ENCODE measurements around the gene TMEM45A.

Gene TMEM45A

DNA sequence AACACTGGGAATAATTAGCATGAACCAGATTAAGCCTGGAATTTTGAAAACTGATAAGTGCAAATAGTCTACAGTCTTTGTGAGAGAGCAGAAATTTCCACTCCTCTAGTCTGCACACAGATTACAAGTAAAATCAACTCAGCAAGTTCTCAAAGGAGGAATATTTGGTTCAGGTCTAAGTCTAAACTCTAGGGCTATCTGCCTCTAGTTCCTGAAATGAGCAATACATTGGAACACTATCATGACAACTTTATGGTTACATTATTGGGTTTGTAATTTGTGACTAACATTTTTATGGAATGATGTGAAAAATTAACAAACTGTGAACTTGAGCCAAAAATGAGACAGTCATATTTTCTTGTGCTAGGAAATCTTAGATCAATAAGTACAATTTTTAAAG, 86.2 kb downstream of the TMEM45A start:
- TF ChIP-seq, protein P1, sequence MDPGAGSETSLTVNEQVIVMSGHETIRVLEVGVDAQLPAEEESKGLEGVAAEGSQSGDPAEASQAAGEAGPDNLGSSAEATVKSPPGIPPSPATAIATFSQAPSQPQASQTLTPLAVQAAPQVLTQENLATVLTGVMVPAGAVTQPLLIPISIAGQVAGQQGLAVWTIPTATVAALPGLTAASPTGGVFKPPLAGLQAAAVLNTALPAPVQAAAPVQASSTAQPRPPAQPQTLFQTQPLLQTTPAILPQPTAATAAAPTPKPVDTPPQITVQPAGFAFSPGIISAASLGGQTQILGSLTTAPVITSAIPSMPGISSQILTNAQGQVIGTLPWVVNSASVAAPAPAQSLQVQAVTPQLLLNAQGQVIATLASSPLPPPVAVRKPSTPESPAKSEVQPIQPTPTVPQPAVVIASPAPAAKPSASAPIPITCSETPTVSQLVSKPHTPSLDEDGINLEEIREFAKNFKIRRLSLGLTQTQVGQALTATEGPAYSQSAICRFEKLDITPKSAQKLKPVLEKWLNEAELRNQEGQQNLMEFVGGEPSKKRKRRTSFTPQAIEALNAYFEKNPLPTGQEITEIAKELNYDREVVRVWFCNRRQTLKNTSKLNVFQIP (CRISPR knock-in tag; IDR thresholded peaks at IDR 0.05; ENCODE audit: borderline replicate concordance, low read depth) = no peak
- TF ChIP-seq PPARA (CRISPR knock-in tag; IDR thresholded peaks at IDR 0.05; ENCODE audit: borderline replicate concordance) (no peak), TSHZ2 (CRISPR knock-in tag; IDR thresholded peaks at IDR 0.05) (no peak)

GRCh38 chr3:100580147-100580546, 87.7 kb downstream of the TMEM45A start:
- no peak for ATAC-seq
- TF ChIP-seq ZNF565 (CRISPR knock-in tag; conservative IDR thresholded peaks at IDR 0.05; ENCODE audit: low read depth) (no peak), SNAI2 (CRISPR knock-in tag; IDR thresholded peaks at IDR 0.05) (no peak), ZNF8 (CRISPR knock-in tag; IDR thresholded peaks at IDR 0.05) (no peak), OSR1 (CRISPR knock-in tag; IDR thresholded peaks at IDR 0.05) (no peak), RARB (CRISPR knock-in tag; IDR thresholded peaks at IDR 0.05) (no peak), GLIS3 (CRISPR knock-in tag; IDR thresholded peaks at IDR 0.05) (no peak), ZFP30 (CRISPR knock-in tag; IDR thresholded peaks at IDR 0.05) (no peak), TOX (CRISPR knock-in tag; IDR thresholded peaks at IDR 0.05; ENCODE audit: borderline replicate concordance) (no peak), ISL1 (CRISPR knock-in tag; IDR thresholded peaks at IDR 0.05) (no peak), ARNTL (CRISPR knock-in tag; IDR thresholded peaks at IDR 0.05; ENCODE audit: borderline replicate concordance, low read depth) (no peak), TSHZ2 (CRISPR knock-in tag; IDR thresholded peaks at IDR 0.05) (no peak), CREB5 (CRISPR knock-in tag; IDR thresholded peaks at IDR 0.05; ENCODE audit: low read depth) (no peak), ZC3H10 (CRISPR knock-in tag; IDR thresholded peaks at IDR 0.05) (no peak), BACH2 (CRISPR knock-in tag; IDR thresholded peaks at IDR 0.05; ENCODE audit: borderline replicate concordance) (no peak), CSDC2 (CRISPR knock-in tag; IDR thresholded peaks at IDR 0.05) (no peak), ESRRG (CRISPR knock-in tag; IDR thresholded peaks at IDR 0.05) (no peak), PPARA (CRISPR knock-in tag; IDR thresholded peaks at IDR 0.05; ENCODE audit: borderline replicate concordance) (no peak), ZNF70 (CRISPR knock-in tag; IDR thresholded peaks at IDR 0.05) (no peak)
- TF ChIP-seq, protein P2, sequence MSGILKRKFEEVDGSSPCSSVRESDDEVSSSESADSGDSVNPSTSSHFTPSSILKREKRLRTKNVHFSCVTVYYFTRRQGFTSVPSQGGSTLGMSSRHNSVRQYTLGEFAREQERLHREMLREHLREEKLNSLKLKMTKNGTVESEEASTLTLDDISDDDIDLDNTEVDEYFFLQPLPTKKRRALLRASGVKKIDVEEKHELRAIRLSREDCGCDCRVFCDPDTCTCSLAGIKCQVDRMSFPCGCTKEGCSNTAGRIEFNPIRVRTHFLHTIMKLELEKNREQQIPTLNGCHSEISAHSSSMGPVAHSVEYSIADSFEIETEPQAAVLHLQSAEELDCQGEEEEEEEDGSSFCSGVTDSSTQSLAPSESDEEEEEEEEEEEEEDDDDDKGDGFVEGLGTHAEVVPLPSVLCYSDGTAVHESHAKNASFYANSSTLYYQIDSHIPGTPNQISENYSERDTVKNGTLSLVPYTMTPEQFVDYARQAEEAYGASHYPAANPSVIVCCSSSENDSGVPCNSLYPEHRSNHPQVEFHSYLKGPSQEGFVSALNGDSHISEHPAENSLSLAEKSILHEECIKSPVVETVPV (CRISPR knock-in tag; IDR thresholded peaks at IDR 0.05) = no peak
- TF ChIP-seq, protein P1 (CRISPR knock-in tag; IDR thresholded peaks at IDR 0.05; ENCODE audit: borderline replicate concordance, low read depth) = no peak

More for the DNA sequence above, 86.2 kb downstream of the TMEM45A start:
- no peak for ATAC-seq

Measured in SK-N-SH treated with all-trans-retinoic acid at 6 μM for 48 hours (cell line).